Hindlimb muscle (tissue), 1 donor: ENCODE results near the gene ZFYVE16. TPM values are rescaled to one million over a fixed set of nuclear protein-coding genes. Genes with fewer than 3 reads are reported as not detected.
"Not testable (repeated sequence)": the region's sequence is repeated elsewhere in the genome, so short reads cannot be mapped to it uniquely, and the experiment has no call there.

ENCODE experiments used
- DNase-seq: peaks from one replicate; pipeline ENCODE4 v3.0.0-alpha.2; 2013
- polyA plus RNA-seq: library from polyadenylated mRNA; unstranded; fragments of 120-200 nt; gene quantifications from one replicate; pipeline ENCODE4 v1.2.1, GENCODE V29; 2013; ENCODE audit not compliant: insufficient read length

Gene ZFYVE16
- polyA plus RNA-seq, 1 donor = 57.5 TPM

- DNase-seq = no peak
Observed at GRCh38 chr5:80491296-80491695, 83.4 kb downstream of the ZFYVE16 start.

- no peak for DNase-seq
Observed at GRCh38 chr5:80492741-80493140, 84.9 kb downstream of the ZFYVE16 start.

DNA sequence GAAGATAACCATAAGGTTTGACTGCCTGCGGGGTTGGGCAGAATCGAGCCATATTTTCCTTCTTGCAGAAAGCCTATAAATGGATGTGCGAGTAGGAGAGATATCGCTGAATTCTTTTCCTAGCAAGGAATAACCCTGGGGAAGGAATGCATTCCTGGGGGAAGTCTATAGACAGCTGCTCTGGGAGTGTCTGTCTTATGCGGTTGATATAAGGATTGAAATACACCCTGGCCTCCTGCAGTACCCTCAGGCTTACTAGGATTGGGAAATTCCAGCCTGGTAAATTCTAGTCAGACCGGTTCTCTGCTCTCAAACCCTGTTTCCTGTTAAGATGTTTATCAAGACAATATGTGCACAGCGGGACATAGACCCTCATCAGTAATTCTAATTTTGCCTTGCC, 85.6 kb downstream of the ZFYVE16 start:
- not testable (repeated sequence) for DNase-seq

- DNase-seq = no peak
Observed at GRCh38 chr5:80495891-80496290, 88.0 kb downstream of the ZFYVE16 start.

- no peak for DNase-seq
Observed at GRCh38 chr5:80502800-80503199, 94.9 kb downstream of the ZFYVE16 start.

DNA sequence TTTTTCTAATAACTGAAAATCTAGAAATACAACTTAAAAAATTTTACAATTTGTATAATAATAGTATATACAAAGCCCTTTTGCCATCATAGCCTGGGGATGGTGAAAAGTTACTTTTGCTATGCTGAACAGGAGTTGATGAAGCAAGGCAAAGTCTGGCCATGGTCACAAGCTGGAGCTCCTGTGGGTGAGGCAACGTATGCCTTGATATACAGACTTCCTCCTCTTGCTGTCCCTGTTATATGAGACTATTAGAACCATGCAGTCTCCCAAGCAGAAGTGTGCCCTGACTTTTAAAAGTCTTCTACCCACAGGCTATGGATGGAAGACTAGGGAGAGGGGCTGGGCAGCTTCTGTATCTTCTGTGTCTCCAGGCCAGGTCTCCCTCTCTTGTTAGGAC, 95.8 kb downstream of the ZFYVE16 start:
- DNase-seq = no peak

DNA sequence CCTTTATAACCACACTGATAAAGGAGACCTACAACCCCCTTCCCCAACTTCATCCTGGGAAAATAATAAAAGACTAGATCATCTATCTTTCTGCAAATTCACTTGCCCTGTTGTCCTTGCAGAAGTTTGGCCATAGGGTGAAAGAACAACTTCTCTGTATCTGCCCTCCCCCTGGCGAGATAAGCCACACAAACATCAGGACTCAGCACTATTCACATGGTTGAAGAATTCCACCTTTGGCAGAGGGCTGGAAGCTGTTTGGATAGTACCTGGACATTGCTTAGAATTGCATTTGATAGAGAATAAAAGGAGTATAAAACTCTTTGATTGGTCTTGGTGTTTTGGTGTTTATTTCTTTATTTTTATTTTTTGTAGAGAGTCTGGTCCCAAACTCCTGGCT, 97.0 kb downstream of the ZFYVE16 start:
- DNase-seq = no peak

DNA sequence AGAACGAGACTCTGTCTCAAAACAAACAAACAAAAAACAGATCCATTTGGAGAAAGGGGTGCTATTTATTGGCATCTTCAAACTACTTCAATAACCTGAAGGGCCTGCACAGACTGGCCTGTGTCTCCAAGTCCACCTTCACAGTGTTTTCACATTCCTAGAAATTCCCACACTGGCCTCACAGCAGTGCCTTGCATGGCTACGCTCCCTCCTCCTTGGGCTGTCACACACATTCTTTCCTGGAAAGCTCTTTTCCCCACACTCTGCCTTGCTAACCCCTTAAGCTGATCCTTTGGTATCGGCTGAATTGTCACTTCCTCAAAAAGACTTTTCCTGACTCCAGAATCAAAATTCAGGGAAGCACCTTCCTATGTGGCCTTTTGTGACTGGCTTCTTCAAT, 99.8 kb downstream of the ZFYVE16 start:
- DNase-seq = no peak

GRCh38 chr5:80508844-80509243, 101.0 kb downstream of the ZFYVE16 start:
- DNase-seq = no peak

DNA sequence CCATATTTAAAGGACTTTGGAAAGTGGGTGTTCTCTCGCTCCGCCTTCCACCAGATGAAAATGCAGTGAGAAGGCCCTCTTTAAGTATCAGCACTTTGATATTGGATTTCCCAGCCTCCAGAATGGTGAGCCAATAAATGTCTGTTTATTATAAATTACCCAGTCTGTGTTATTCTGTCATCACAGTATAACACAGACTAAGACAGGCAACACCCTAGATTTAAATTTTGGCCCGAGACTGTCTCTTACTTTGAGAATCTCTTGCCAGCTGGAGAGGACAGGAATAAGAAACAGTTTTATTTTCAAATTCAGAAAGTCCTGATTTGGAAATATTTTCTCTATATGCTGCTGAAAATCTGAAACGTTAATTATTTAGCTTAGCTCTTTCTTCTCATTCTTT, 101.5 kb downstream of the ZFYVE16 start:
- DNase-seq = no peak

- no peak for DNase-seq
Observed at GRCh38 chr5:80516826-80517225, 109.0 kb downstream of the ZFYVE16 start.

Other genes starting within 250 kb of the ZFYVE16 start
- gene SERINC5, start 152.0 kb upstream of the ZFYVE16 start, polyA plus RNA-seq = 18.7 TPM
- not detected for gene SPZ1, start 88.1 kb upstream of the ZFYVE16 start, polyA plus RNA-seq
- gene FAM151B, start 80.0 kb downstream of the ZFYVE16 start, polyA plus RNA-seq = 5.2 TPM
- 0.08 TPM for gene ANKRD34B, start 162.2 kb downstream of the ZFYVE16 start, polyA plus RNA-seq
- 10.6 TPM for gene MSH3, start 246.6 kb downstream of the ZFYVE16 start, polyA plus RNA-seq
- 21.7 TPM for gene DHFR, start 246.9 kb downstream of the ZFYVE16 start, polyA plus RNA-seq